ENCODE results near the gene UGGT2. TPM values are rescaled to one million over a fixed set of nuclear protein-coding genes. Genes with fewer than 3 reads are reported as not detected.

The UGGT2 gene
- total RNA-seq, 3 donors from 2014 or later (not counting 1 experiment from before 2014, with no cell fraction given): 0.63 to 1.4 (median 1.3) TPM

GRCh38 chr13:96011291-96011872 is 41.8 kb downstream of the UGGT2 start:
- no peak overlapping the region for H3K27ac Mint-ChIP-seq
- Histone ChIP-seq H3K27me3 (ENCODE audit: control insufficient read depth, insufficient read depth, low read length) (no peaks in the 10 kb centered on the region), H3K4me1 (ENCODE audit: control insufficient read depth, insufficient read depth, low read length) (no peaks in the 10 kb centered on the region), H3K4me3 (ENCODE audit: low read length) (no peak overlapping the region), H3K27ac (ENCODE audit: low read length) (no peak overlapping the region), H3K36me3 (ENCODE audit: control insufficient read depth, insufficient read depth, low read length) (no peaks in the 10 kb centered on the region), H3K9me3 (ENCODE audit: control insufficient read depth, insufficient read depth, low read length) (peaks cover 3% of the 10 kb centered on the region)
- DNase-seq: no peak
- H3K4me3 Mint-ChIP-seq: no peak overlapping the region
- TF ChIP-seq, protein P1, sequence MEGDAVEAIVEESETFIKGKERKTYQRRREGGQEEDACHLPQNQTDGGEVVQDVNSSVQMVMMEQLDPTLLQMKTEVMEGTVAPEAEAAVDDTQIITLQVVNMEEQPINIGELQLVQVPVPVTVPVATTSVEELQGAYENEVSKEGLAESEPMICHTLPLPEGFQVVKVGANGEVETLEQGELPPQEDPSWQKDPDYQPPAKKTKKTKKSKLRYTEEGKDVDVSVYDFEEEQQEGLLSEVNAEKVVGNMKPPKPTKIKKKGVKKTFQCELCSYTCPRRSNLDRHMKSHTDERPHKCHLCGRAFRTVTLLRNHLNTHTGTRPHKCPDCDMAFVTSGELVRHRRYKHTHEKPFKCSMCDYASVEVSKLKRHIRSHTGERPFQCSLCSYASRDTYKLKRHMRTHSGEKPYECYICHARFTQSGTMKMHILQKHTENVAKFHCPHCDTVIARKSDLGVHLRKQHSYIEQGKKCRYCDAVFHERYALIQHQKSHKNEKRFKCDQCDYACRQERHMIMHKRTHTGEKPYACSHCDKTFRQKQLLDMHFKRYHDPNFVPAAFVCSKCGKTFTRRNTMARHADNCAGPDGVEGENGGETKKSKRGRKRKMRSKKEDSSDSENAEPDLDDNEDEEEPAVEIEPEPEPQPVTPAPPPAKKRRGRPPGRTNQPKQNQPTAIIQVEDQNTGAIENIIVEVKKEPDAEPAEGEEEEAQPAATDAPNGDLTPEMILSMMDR (IDR thresholded peaks at IDR 0.05): no peak
- intact Hi-C loops (cut with micrococcal nuclease): no loop called here
- no peaks in the 10 kb centered on the region for H3K36me3 Mint-ChIP-seq
- H3K4me1 Mint-ChIP-seq: no peaks in the 10 kb centered on the region
- H3K9me3 Mint-ChIP-seq: peaks cover 0 to 10% of the 10 kb centered on the region in 2 donors
- no CpG with 5 or more reads among the region's 1 CpG for WGBS (ENCODE audit: insufficient coverage)
- no peaks in the 10 kb centered on the region for H3K27me3 Mint-ChIP-seq (ENCODE audit: low read depth in 2 of 2)
- ATAC-seq: no peak

DNA sequence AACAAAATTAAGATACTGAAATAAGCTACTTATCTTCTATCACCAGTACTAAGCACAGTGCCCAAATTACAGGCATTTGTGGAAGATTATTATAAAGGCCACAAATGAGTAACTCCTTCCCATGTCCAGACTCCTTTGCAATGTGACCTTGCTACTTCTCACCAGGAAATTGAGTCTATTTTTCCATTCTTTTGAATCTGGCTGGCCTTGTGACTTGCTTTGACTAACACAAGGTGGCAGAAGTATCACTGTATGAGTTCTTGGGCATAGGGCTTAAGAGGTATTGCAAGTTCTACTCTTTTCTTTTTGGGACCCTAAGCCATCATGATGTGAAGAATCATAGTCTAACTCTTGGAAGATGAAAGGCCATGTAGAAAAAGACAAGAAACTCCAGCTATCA is 49.9 kb downstream of the UGGT2 start:
- no peak for DNase-seq
- no peak overlapping the region for H3K27ac ChIP-seq (ENCODE audit: low read length)
- no peaks in the 10 kb centered on the region for H3K4me1 Mint-ChIP-seq
- H3K4me3 Mint-ChIP-seq: no peak overlapping the region
- TF ChIP-seq, protein P1 (IDR thresholded peaks at IDR 0.05): no peak
- no peak overlapping the region for H3K4me3 ChIP-seq (ENCODE audit: low read length)
- no peaks in the 10 kb centered on the region for H3K27me3 ChIP-seq (ENCODE audit: control insufficient read depth, insufficient read depth, low read length)
- no peaks in the 10 kb centered on the region for H3K4me1 ChIP-seq (ENCODE audit: control insufficient read depth, insufficient read depth, low read length)
- H3K27ac Mint-ChIP-seq: no peak overlapping the region
- ATAC-seq: no peak
- H3K27me3 Mint-ChIP-seq (ENCODE audit: low read depth in 2 of 2): no peaks in the 10 kb centered on the region
- peaks cover 4 to 8% of the 10 kb centered on the region in 2 donors for H3K9me3 Mint-ChIP-seq
- H3K9me3 ChIP-seq (ENCODE audit: control insufficient read depth, insufficient read depth, low read length): no peaks in the 10 kb centered on the region
- no peaks in the 10 kb centered on the region for H3K36me3 ChIP-seq (ENCODE audit: control insufficient read depth, insufficient read depth, low read length)
- intact Hi-C loops (cut with micrococcal nuclease): no loop called here
- H3K36me3 Mint-ChIP-seq: no peaks in the 10 kb centered on the region

DNA sequence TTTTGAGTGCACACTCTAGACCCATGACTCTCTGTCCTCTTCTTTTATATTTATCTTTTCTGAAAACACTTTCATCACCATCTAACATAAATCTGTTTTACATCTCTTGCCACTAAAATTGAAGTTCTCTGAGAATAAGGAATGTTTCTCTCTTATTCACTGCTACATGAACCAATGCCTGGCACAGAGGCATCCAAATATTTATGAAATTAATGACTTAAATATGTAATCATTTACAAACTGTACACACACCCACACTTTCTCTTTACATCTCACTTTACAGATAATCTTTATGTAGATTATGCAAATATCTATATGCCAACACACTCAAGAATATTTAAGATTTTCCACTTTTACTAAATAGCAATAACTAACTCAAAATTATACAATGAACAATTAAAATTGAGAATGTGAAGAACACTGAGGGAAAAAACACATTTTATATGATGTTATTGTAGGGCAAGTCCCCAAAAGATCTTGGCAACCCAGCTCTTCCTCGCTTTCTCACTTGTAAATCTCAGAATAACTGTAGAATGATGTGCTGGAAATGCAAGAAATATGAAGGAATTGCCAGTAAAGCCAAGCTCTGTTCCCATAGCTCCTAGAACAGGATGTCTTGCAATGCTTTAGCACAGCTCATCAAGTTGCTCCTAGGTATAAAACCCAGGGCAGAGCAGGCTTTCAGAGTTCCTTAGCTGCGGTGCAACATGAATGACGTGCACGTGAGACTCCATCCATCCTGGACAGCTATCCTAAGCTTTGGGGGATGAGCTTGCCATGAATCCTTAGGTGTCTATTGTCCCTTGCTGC is 50.7 kb downstream of the UGGT2 start:
- peaks cover 4% of the 10 kb centered on the region in 2 donors for H3K9me3 Mint-ChIP-seq
- Histone ChIP-seq H3K27me3 (ENCODE audit: control insufficient read depth, insufficient read depth, low read length) (no peaks in the 10 kb centered on the region), H3K4me3 (ENCODE audit: low read length) (no peak overlapping the region), H3K36me3 (ENCODE audit: control insufficient read depth, insufficient read depth, low read length) (no peaks in the 10 kb centered on the region), H3K4me1 (ENCODE audit: control insufficient read depth, insufficient read depth, low read length) (no peaks in the 10 kb centered on the region), H3K9me3 (ENCODE audit: control insufficient read depth, insufficient read depth, low read length) (no peaks in the 10 kb centered on the region), H3K27ac (ENCODE audit: low read length) (no peak overlapping the region)
- TF ChIP-seq, protein P1 (IDR thresholded peaks at IDR 0.05): no peak
- ATAC-seq: no peak
- no peaks in the 10 kb centered on the region for H3K36me3 Mint-ChIP-seq
- intact Hi-C loops (cut with micrococcal nuclease): no loop called here
- 85% methylated on average over 4 of the region's 4 CpGs for WGBS (ENCODE audit: insufficient coverage)
- H3K4me1 Mint-ChIP-seq: no peaks in the 10 kb centered on the region
- no peak overlapping the region for H3K27ac Mint-ChIP-seq
- no peaks in the 10 kb centered on the region for H3K27me3 Mint-ChIP-seq (ENCODE audit: low read depth in 2 of 2)
- DNase-seq: no peak
- H3K4me3 Mint-ChIP-seq: no peak overlapping the region
